Coronary artery (tissue), 2 donors: ENCODE results near the gene CTNS.
"Not testable (repeated sequence)": the region's sequence is repeated elsewhere in the genome, so short reads cannot be mapped to it uniquely, and the experiment has no call there.

Experiments
- DNase-seq: peaks from one replicate; pipeline ENCODE4 v3.0.0-alpha.2; 2017; ENCODE audit warnings: low spot score
- H3K27ac ChIP-seq, 2 donors: fragments of 200-600 bp; sonication (generic); one replicate each; pipeline ENCODE4 v1.5.1; 2016 to 2019
- H3K4me3 ChIP-seq: fragments of 200-600 bp; sonication (generic); 2 replicates; pipeline ENCODE4 v1.5.1; 2016; ENCODE audit warnings: mild to moderate bottlenecking, moderate library complexity
- CTCF ChIP-seq: fragments of 200-600 bp; sonication (generic); IDR thresholded peaks from one replicate; pipeline ENCODE4 v1.5.1; 2019; ENCODE audit warnings: antibody characterized with exemption

Gene CTNS

GRCh38 chr17:3698139-3698538 lies 61.6 kb downstream of the CTNS start:
- no peak for TF ChIP-seq CTCF
- DNase-seq, result no peak
- no peak overlapping the region for H3K4me3 ChIP-seq
- H3K27ac ChIP-seq, result no peak overlapping the region

GRCh38 chr17:3699951-3700350 lies 63.4 kb downstream of the CTNS start:
- DNase-seq, result no peak
- Histone ChIP-seq H3K4me3 (no peak overlapping the region), H3K27ac (no peak overlapping the region)
- no peak for TF ChIP-seq CTCF

GRCh38 chr17:3702041-3702539 lies 65.5 kb downstream of the CTNS start:
- H3K4me3 ChIP-seq, H3K27ac ChIP-seq, DNase-seq: not testable (repeated sequence)

- no peak for TF ChIP-seq CTCF
- Histone ChIP-seq H3K4me3 (no peak overlapping the region), H3K27ac (no peak overlapping the region)
- DNase-seq, result no peak
Observed at GRCh38 chr17:3704931-3705717, 68.6 kb downstream of the CTNS start.

GRCh38 chr17:3705718-3705984 lies 69.1 kb downstream of the CTNS start:
- DNase-seq, H3K4me3 ChIP-seq, H3K27ac ChIP-seq: not testable (repeated sequence)

- Histone ChIP-seq H3K27ac (no peak overlapping the region), H3K4me3 (no peak overlapping the region)
- TF ChIP-seq CTCF, result no peak
- DNase-seq, result no peak
Observed at GRCh38 chr17:3708366-3708765, 71.8 kb downstream of the CTNS start.

- no peak for DNase-seq
- TF ChIP-seq CTCF, result no peak
- H3K27ac ChIP-seq, result no peak overlapping the region
- H3K4me3 ChIP-seq, result no peak overlapping the region
Observed at GRCh38 chr17:3710951-3711383, 74.4 kb downstream of the CTNS start.
